ENCODE measurements around the gene FGF8.

The FGF8 gene

DNA sequence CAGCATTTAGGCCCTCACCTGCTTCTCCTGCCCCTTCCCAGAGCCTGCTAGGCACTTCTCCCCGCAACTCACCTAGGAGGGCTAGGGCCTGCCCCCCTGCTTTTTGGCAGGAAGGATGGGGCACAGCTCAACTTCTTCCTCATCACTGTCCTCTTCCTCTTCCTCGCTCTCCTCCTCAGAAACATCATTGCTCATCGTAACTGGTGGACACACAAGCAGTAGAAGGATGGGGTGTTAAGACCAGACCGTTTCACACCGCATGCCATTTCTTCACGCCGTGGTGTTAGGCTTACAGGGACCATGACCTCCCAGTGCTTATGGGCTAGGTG lies 5.7 kb upstream of the FGF8 start:
- H3K4me1 ChIP-seq (ENCODE audit: insufficient read depth, low read length, severe bottlenecking), result peaks cover 45% of the 10 kb centered on the region
- H4K20me1 ChIP-seq (ENCODE audit: insufficient read depth, low read length), result no peaks in the 10 kb centered on the region
- no peaks in the 10 kb centered on the region for H3K27me3 ChIP-seq (ENCODE audit: insufficient read depth, low read length)
- H3K9me3 ChIP-seq (ENCODE audit: low read length), result no peaks in the 10 kb centered on the region
- H3K4me2 ChIP-seq (ENCODE audit: low read length), result peak overlapping the region; percentile 85
- H3K27ac ChIP-seq (ENCODE audit: low read depth, low read length, poor library complexity, severe bottlenecking), result no peak overlapping the region
- TF ChIP-seq CTCF (IDR thresholded peaks at IDR 0.05; ENCODE audit: low read length) (no peak), EZH2 (IDR thresholded peaks at IDR 0.05; ENCODE audit: borderline replicate concordance, low read length) (no peak)
- peak overlapping the region; percentile 82 for H3K4me3 ChIP-seq (ENCODE audit: low read depth, low read length, poor library complexity, severe bottlenecking)
- H3K9me2 ChIP-seq (ENCODE audit: low read depth, low read length), result no peaks in the 10 kb centered on the region
- H3F3A ChIP-seq (ENCODE audit: insufficient read depth, low read length), result no peaks in the 10 kb centered on the region
- H2AFZ ChIP-seq (ENCODE audit: low read length), result no peak overlapping the region
- peaks cover 16% of the 10 kb centered on the region; the same call in 1 of the 2 replicates for H3K36me3 ChIP-seq (ENCODE audit: insufficient read depth, low read length)
- no peaks in the 10 kb centered on the region for H3K79me2 ChIP-seq (ENCODE audit: insufficient read depth, low read length)
- peak overlapping the region; percentile 83; the same call in 1 of the 2 replicates for H3K9ac ChIP-seq (ENCODE audit: low read length)

DNA sequence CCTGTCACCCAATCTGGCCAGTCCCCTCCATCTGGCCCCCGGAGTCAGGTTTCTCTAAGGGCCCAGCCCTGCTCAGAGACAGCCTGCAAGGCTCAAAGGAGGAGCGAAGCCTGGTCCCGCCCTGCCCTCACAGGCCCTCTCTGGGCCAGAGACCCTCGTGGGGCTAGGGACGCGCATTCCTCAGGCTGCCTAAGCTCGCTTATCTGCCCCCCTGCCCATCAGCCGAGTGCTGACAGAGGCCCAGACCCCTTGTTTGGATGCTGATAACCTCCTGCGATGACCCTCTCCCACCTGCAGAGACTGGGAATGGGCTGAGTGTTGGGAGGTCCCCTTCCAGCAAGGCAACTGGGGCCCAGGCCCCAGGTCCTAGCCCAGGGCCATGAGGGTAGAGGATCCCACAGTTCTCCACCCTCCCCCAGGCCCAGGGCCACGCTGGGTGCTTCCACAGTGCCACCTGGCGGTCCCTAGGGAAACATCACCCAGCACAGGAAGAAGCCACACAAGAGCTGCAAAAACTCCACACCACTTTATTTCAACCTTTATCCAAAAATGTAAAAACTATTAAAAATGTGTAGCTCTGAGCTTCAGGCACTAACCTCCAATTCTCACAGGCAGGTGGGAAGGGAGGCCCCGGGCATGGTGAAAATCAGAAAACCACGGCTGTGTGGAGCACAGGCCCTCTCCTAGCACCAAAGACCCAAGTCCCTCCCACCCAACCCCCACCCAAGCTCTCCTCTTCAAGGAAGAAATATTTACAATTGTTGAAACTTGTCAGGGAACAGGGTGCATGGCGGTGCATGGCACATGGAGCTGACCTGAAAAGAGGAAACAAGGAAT lies 5.1 kb upstream of the FGF8 start:
- H3K9me3 ChIP-seq (ENCODE audit: low read length), result no peaks in the 10 kb centered on the region
- TF ChIP-seq CTCF (IDR thresholded peaks at IDR 0.05; ENCODE audit: low read length), result peak; percentile 63
- no peak for TF ChIP-seq EZH2 (IDR thresholded peaks at IDR 0.05; ENCODE audit: borderline replicate concordance, low read length)
- H3K9me2 ChIP-seq (ENCODE audit: low read depth, low read length), result no peaks in the 10 kb centered on the region
- H3F3A ChIP-seq (ENCODE audit: insufficient read depth, low read length), result no peaks in the 10 kb centered on the region
- no peak overlapping the region for H2AFZ ChIP-seq (ENCODE audit: low read length)
- no peaks in the 10 kb centered on the region for H3K27me3 ChIP-seq (ENCODE audit: insufficient read depth, low read length)
- no peak overlapping the region for H3K9ac ChIP-seq (ENCODE audit: low read length)
- H3K27ac ChIP-seq (ENCODE audit: low read depth, low read length, poor library complexity, severe bottlenecking), result no peak overlapping the region
- H3K36me3 ChIP-seq (ENCODE audit: insufficient read depth, low read length), result peaks cover 13% of the 10 kb centered on the region; the same call in 1 of the 2 replicates
- no peaks in the 10 kb centered on the region for H3K79me2 ChIP-seq (ENCODE audit: insufficient read depth, low read length)
- no peaks in the 10 kb centered on the region for H4K20me1 ChIP-seq (ENCODE audit: insufficient read depth, low read length)
- H3K4me3 ChIP-seq (ENCODE audit: low read depth, low read length, poor library complexity, severe bottlenecking), result no peak overlapping the region
- H3K4me1 ChIP-seq (ENCODE audit: insufficient read depth, low read length, severe bottlenecking), result peaks cover 45% of the 10 kb centered on the region
- H3K4me2 ChIP-seq (ENCODE audit: low read length), result peak overlapping the region; percentile 85; the same call in 1 of the 2 replicates

GRCh38 chr10:101780187-101780817 lies 4.4 kb upstream of the FGF8 start:
- H4K20me1 ChIP-seq (ENCODE audit: insufficient read depth, low read length), result no peaks in the 10 kb centered on the region
- no peak overlapping the region for H2AFZ ChIP-seq (ENCODE audit: low read length)
- H3K4me2 ChIP-seq (ENCODE audit: low read length), result peak overlapping the region; percentile 86
- no peaks in the 10 kb centered on the region for H3K79me2 ChIP-seq (ENCODE audit: insufficient read depth, low read length)
- H3K4me3 ChIP-seq (ENCODE audit: low read depth, low read length, poor library complexity, severe bottlenecking), result peak overlapping the region; percentile 55
- no peak for TF ChIP-seq CTCF (IDR thresholded peaks at IDR 0.05; ENCODE audit: low read length)
- TF ChIP-seq EZH2 (IDR thresholded peaks at IDR 0.05; ENCODE audit: borderline replicate concordance, low read length), result no peak
- no peak overlapping the region; the same call in 1 of the 2 replicates for H3K9ac ChIP-seq (ENCODE audit: low read length)
- no peaks in the 10 kb centered on the region for H3K9me2 ChIP-seq (ENCODE audit: low read depth, low read length)
- H3K27ac ChIP-seq (ENCODE audit: low read depth, low read length, poor library complexity, severe bottlenecking), result no peak overlapping the region
- H3F3A ChIP-seq (ENCODE audit: insufficient read depth, low read length), result no peaks in the 10 kb centered on the region
- no peaks in the 10 kb centered on the region for H3K27me3 ChIP-seq (ENCODE audit: insufficient read depth, low read length)
- no peaks in the 10 kb centered on the region for H3K9me3 ChIP-seq (ENCODE audit: low read length)
- peaks cover 45% of the 10 kb centered on the region for H3K4me1 ChIP-seq (ENCODE audit: insufficient read depth, low read length, severe bottlenecking)
- peaks cover 8% of the 10 kb centered on the region; the same call in 1 of the 2 replicates for H3K36me3 ChIP-seq (ENCODE audit: insufficient read depth, low read length)
